Measurements from ENCODE around the gene NIPSNAP2.

The NIPSNAP2 gene

DNA sequence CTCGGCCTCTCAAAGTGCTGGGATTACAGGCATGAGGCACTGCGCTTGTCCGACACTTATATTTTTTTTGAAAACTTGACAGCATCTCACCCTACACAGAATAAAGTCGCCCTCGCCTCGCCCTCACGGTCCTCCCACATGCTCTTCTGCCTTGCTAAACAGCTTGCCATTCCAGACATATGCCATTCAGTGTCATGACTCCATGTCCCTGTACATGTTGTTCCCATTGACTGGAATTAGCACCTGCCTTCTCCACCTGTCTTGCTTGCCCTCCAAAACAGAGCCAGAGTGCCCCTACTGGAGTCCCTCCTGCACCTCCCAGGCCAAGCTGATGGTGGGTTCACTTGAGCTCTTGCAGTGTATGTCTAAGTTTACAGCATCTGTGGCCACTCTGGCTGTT lies 6.2 kb downstream of the NIPSNAP2 start:
- no peaks in the 10 kb centered on the region for H3K27me3 ChIP-seq (ENCODE audit: control insufficient read depth, low read length)
- no peak overlapping the region for H3K4me2 ChIP-seq (ENCODE audit: low read length)
- no peak overlapping the region for H3K27ac ChIP-seq (ENCODE audit: low read depth, low read length)
- peaks cover 13% of the 10 kb centered on the region; the same call in 1 of the 2 replicates for H4K20me1 ChIP-seq (ENCODE audit: control insufficient read depth, insufficient read depth, low read depth, low read length)
- H3K4me1 ChIP-seq (ENCODE audit: control insufficient read depth, low read length), result peaks cover 5% of the 10 kb centered on the region
- peaks cover 10% of the 10 kb centered on the region; the same call in 1 of the 2 replicates for H3K36me3 ChIP-seq (ENCODE audit: control insufficient read depth, low read length)
- no peak for TF ChIP-seq EZH2phosphoT487 (IDR thresholded peaks at IDR 0.05; ENCODE audit: borderline replicate concordance, low read length)
- TF ChIP-seq, protein P1, sequence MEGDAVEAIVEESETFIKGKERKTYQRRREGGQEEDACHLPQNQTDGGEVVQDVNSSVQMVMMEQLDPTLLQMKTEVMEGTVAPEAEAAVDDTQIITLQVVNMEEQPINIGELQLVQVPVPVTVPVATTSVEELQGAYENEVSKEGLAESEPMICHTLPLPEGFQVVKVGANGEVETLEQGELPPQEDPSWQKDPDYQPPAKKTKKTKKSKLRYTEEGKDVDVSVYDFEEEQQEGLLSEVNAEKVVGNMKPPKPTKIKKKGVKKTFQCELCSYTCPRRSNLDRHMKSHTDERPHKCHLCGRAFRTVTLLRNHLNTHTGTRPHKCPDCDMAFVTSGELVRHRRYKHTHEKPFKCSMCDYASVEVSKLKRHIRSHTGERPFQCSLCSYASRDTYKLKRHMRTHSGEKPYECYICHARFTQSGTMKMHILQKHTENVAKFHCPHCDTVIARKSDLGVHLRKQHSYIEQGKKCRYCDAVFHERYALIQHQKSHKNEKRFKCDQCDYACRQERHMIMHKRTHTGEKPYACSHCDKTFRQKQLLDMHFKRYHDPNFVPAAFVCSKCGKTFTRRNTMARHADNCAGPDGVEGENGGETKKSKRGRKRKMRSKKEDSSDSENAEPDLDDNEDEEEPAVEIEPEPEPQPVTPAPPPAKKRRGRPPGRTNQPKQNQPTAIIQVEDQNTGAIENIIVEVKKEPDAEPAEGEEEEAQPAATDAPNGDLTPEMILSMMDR (IDR thresholded peaks at IDR 0.05; ENCODE audit: low read depth, low read length, poor library complexity, severe bottlenecking), result no peak
- H3K79me2 ChIP-seq (ENCODE audit: control insufficient read depth, low read length), result peaks cover 74% of the 10 kb centered on the region
- no peaks in the 10 kb centered on the region for H3K9me3 ChIP-seq (ENCODE audit: control insufficient read depth, insufficient read depth, low read length)
- no peak overlapping the region for H3K4me3 ChIP-seq (ENCODE audit: low read length)
- peaks cover 6% of the 10 kb centered on the region; the same call in 1 of the 2 replicates for H3F3A ChIP-seq (ENCODE audit: control insufficient read depth, insufficient read depth)
- H3K9me2 ChIP-seq (replicated peaks; ENCODE audit: control insufficient read depth, low read length), result no peaks in the 10 kb centered on the region

DNA sequence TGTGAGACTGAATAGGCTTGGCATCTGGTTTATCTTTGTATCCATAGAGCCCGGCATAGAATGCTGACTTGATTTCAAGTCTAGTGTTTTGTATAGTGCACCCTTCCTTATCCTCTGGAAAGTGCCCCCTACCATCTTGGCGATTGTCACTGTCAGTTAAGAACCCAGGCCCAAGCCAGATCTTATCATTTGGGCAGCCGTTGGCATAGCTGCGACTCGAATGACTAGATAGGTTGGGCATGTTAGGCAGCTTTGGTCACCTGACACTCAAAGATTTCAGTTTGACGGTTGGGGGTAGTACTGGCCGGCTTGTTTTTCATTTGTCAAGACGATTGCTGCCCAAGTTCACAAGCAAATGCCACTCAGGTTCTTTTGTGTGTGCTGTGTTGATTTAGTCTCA lies 6.6 kb downstream of the NIPSNAP2 start:
- H4K20me1 ChIP-seq (ENCODE audit: control insufficient read depth, insufficient read depth, low read depth, low read length), result peaks cover 10% of the 10 kb centered on the region; the same call in 1 of the 2 replicates
- TF ChIP-seq, protein P1 (IDR thresholded peaks at IDR 0.05; ENCODE audit: low read depth, low read length, poor library complexity, severe bottlenecking), result no peak
- TF ChIP-seq EZH2phosphoT487 (IDR thresholded peaks at IDR 0.05; ENCODE audit: borderline replicate concordance, low read length), result no peak
- no peaks in the 10 kb centered on the region for H3K27me3 ChIP-seq (ENCODE audit: control insufficient read depth, low read length)
- H3K4me1 ChIP-seq (ENCODE audit: control insufficient read depth, low read length), result peaks cover under 1% of the 10 kb centered on the region
- no peak overlapping the region for H3K4me2 ChIP-seq (ENCODE audit: low read length)
- H3K27ac ChIP-seq (ENCODE audit: low read depth, low read length), result no peak overlapping the region
- no peaks in the 10 kb centered on the region for H3K9me2 ChIP-seq (replicated peaks; ENCODE audit: control insufficient read depth, low read length)
- no peak overlapping the region for H3K4me3 ChIP-seq (ENCODE audit: low read length)
- peaks cover 72% of the 10 kb centered on the region for H3K79me2 ChIP-seq (ENCODE audit: control insufficient read depth, low read length)
- H3K36me3 ChIP-seq (ENCODE audit: control insufficient read depth, low read length), result peaks cover 7% of the 10 kb centered on the region; the same call in 1 of the 2 replicates
- no peaks in the 10 kb centered on the region for H3K9me3 ChIP-seq (ENCODE audit: control insufficient read depth, insufficient read depth, low read length)
- H3F3A ChIP-seq (ENCODE audit: control insufficient read depth, insufficient read depth), result peaks cover 3% of the 10 kb centered on the region; the same call in 1 of the 2 replicates

DNA sequence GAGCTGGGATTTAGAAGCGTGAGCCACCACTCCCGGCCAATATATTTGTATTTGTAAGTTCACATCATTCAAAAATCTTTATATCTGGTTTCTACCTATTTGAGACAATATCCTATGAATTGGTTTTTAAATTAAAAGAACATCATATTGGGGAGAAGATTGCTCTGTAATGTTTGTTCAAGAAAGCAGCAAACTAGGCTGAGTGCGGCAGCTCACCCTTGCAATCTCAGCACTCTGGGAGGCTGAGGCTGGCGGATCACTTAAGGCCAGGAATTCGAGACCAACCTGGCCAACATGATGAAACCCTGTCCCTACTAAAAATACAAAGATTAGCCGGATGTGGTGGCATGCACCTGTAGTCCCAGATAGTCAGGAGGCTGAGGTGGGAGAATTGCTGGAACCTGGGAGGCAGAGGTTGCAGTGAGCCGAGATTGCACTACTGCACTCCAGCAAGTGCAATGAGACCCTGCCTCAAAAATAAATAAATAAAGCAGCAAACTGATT lies 9.4 kb downstream of the NIPSNAP2 start:
- Histone ChIP-seq H3K4me2 (ENCODE audit: low read length) (no peak overlapping the region), H3K27ac (ENCODE audit: low read depth, low read length) (no peak overlapping the region), H3F3A (ENCODE audit: control insufficient read depth, insufficient read depth) (no peaks in the 10 kb centered on the region), H3K4me3 (ENCODE audit: low read length) (no peak overlapping the region), H3K36me3 (ENCODE audit: control insufficient read depth, low read length) (peaks cover 18% of the 10 kb centered on the region), H3K79me2 (ENCODE audit: control insufficient read depth, low read length) (peaks cover 61% of the 10 kb centered on the region), H3K27me3 (ENCODE audit: control insufficient read depth, low read length) (no peaks in the 10 kb centered on the region), H3K4me1 (ENCODE audit: control insufficient read depth, low read length) (no peaks in the 10 kb centered on the region), H3K9me2 (replicated peaks; ENCODE audit: control insufficient read depth, low read length) (no peaks in the 10 kb centered on the region), H3K9me3 (ENCODE audit: control insufficient read depth, insufficient read depth, low read length) (no peaks in the 10 kb centered on the region), H4K20me1 (ENCODE audit: control insufficient read depth, insufficient read depth, low read depth, low read length) (peaks cover 13% of the 10 kb centered on the region; the same call in 1 of the 2 replicates)
- no peak for TF ChIP-seq EZH2phosphoT487 (IDR thresholded peaks at IDR 0.05; ENCODE audit: borderline replicate concordance, low read length)
- TF ChIP-seq, protein P1 (IDR thresholded peaks at IDR 0.05; ENCODE audit: low read depth, low read length, poor library complexity, severe bottlenecking), result no peak

All from DOHH2 (cell line).